SU-DHL-6 (cell line): ENCODE data around the gene SRRM3.

Source experiments
- CTCF ChIP-seq: fragments of 200-600 bp; sonication (generic); IDR thresholded peaks from one replicate; pipeline ENCODE4 v1.5.1; 2017; ENCODE audit warnings: antibody characterized with exemption, mild to moderate bottlenecking, low read length, moderate library complexity; ENCODE audit not compliant: insufficient read depth, poor library complexity, severe bottlenecking
- EZH2phosphoT487 ChIP-seq: fragments of 200-600 bp; sonication (generic), shearing (Covaris generic); conservative IDR thresholded peaks from 2 replicates; pipeline ENCODE4 v1.6.1; 2018; ENCODE audit warnings: mild to moderate bottlenecking, antibody characterized with exemption, low read length, moderate library complexity, mixed read lengths

GRCh38 chr7:76151932-76152331 lies 49.8 kb upstream of the SRRM3 start:
- TF ChIP-seq CTCF: no peak
- no peak for TF ChIP-seq EZH2phosphoT487
